Uterus (tissue), 4 donors: ENCODE results near the gene TBX6. TPM values are rescaled to one million over a fixed set of nuclear protein-coding genes. Genes with fewer than 3 reads are reported as not detected.
A peak's percentile ranks its signal among the peaks of the same experiment; 100 is the strongest.

Source experiments
- DNase-seq, 2 donors: peaks; one replicate each; pipeline ENCODE4 v3.0.0-alpha.2; 2019 to 2020
- H3K27ac ChIP-seq, 2 donors: fragments of 200-600 bp; sonication (generic); 1 replicate in 1 of 2; 2 replicates in 1 of 2; pipeline ENCODE4 v1.5.1; 2016 to 2018
- H3K27me3 ChIP-seq, 2 donors: fragments of 200-600 bp; sonication (generic); one replicate each; pipeline ENCODE4 v1.5.1; 2018 to 2019; ENCODE audit warnings: control low read depth in 1 of 2
- H3K36me3 ChIP-seq, 2 donors: fragments of 200-600 bp; sonication (generic); one replicate each; pipeline ENCODE4 v1.5.1; 2019; ENCODE audit warnings: control low read depth in 1 of 2
- H3K4me1 ChIP-seq, 2 donors: fragments of 200-600 bp; sonication (generic); one replicate each; pipeline ENCODE4 v1.5.1; 2018 to 2019; ENCODE audit warnings: control low read depth in 1 of 2
- H3K4me3 ChIP-seq, 2 donors: fragments of 200-600 bp; sonication (generic); 1 replicate in 1 of 2; 2 replicates in 1 of 2; pipeline ENCODE4 v1.5.1; 2018 to 2019; ENCODE audit warnings: mild to moderate bottlenecking in 1 of 2
- H3K9me3 ChIP-seq, 2 donors: fragments of 200-600 bp; sonication (generic); one replicate each; pipeline ENCODE4 v1.5.1; 2019; ENCODE audit warnings: control low read depth in 1 of 2
- POLR2A ChIP-seq, 2 donors: fragments of 450-650 bp; IDR thresholded peaks; one replicate each; pipeline ENCODE4 v1.6.1; 2016; ENCODE audit warnings: antibody characterized with exemption in 2 of 2, mild to moderate bottlenecking in 1 of 2, moderate library complexity in 1 of 2
- intact Hi-C: fragments of 100-400 bp; cut with DNase I; formaldehyde crosslinking; loops from one replicate; pipeline ENCODE4 v1.15.1; 2023; ENCODE audit warnings: low total_unique reads
- total RNA-seq, 4 donors: library from RNA; depleted of rRNA in 3 of 4; stranded (reverse); fragments of >200 nt in 3 of 4; gene quantifications; one replicate each; pipeline versions ENCODE4 v1.1.0 to v1.2.4, GENCODE V29; 2014 to 2023
- TF ChIP-seq, protein P1 (sequence below), 4 experiments: fragments of 200-600 bp in 2 of 4; fragments of 450-650 bp in 2 of 4; sonication (generic) in 2 of 4; IDR thresholded peaks; one replicate each; pipeline ENCODE4 v1.5.1; 2016 to 2019; ENCODE audit warnings: antibody characterized with exemption in 4 of 4, mild to moderate bottlenecking in 2 of 4, moderate library complexity in 1 of 4
- donor health status: DM: yes; HTN: yes; CAD: no.

The TBX6 gene
- total RNA-seq, 4 donors from 2014 or later = 0.21 to 1.3 TPM; not detected in 2

DNA sequence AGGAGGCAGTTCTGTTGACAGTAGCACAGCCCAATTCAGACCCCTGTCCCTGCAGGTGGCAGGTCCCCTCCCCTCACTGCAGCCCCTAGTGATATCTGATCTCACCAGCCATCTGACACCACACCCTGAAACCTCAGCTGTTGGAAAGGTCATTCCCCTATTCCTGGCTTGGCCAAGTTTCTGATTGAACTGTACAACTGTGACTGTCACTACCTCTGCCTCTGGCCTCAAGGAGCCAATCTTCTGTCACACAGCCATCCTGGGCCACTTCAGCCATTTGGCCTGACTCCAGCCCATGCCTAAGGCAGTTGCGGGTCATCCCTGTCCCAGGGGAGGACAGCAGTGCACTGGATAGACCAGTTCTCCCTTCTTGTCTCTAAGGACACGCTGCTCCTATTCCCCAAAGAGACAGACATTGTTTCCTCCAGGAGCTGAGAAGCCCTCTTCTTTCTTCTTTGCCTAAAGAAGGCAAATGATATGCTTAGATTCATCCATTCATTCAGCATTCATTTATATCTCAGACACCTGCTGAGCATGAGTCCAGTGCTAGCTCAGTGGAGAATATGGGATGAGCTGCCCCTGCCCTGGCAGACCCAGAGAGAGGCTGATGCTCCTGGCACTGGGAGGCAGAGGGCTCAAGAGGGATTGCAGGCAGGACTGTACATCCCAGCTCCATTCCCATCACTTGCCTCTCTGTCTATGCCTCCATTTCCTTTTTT, 30.7 kb downstream of the TBX6 start:
- Histone ChIP-seq H3K9me3 (no peaks in the 10 kb centered on the region), H3K4me1 (peaks cover 3 to 11% of the 10 kb centered on the region in 2 donors), H3K27ac (no peak overlapping the region), H3K36me3 (no peaks in the 10 kb centered on the region), H3K27me3 (no peaks in the 10 kb centered on the region), H3K4me3 (no peak overlapping the region)
- TF ChIP-seq, protein P1, sequence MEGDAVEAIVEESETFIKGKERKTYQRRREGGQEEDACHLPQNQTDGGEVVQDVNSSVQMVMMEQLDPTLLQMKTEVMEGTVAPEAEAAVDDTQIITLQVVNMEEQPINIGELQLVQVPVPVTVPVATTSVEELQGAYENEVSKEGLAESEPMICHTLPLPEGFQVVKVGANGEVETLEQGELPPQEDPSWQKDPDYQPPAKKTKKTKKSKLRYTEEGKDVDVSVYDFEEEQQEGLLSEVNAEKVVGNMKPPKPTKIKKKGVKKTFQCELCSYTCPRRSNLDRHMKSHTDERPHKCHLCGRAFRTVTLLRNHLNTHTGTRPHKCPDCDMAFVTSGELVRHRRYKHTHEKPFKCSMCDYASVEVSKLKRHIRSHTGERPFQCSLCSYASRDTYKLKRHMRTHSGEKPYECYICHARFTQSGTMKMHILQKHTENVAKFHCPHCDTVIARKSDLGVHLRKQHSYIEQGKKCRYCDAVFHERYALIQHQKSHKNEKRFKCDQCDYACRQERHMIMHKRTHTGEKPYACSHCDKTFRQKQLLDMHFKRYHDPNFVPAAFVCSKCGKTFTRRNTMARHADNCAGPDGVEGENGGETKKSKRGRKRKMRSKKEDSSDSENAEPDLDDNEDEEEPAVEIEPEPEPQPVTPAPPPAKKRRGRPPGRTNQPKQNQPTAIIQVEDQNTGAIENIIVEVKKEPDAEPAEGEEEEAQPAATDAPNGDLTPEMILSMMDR (IDR thresholded peaks at IDR 0.05) = no peak
- no peak for TF ChIP-seq POLR2A (IDR thresholded peaks at IDR 0.05)
- intact Hi-C loops = no loop called here
- DNase-seq = no peak

- TF ChIP-seq, protein P1 (IDR thresholded peaks at IDR 0.05) = no peak
- no peak for TF ChIP-seq POLR2A (IDR thresholded peaks at IDR 0.05)
- H3K36me3 ChIP-seq = no peaks in the 10 kb centered on the region
- peaks cover 3 to 11% of the 10 kb centered on the region in 2 donors for H3K4me1 ChIP-seq
- no peak for DNase-seq
- no peak overlapping the region for H3K27ac ChIP-seq
- H3K9me3 ChIP-seq = no peaks in the 10 kb centered on the region
- H3K27me3 ChIP-seq = no peaks in the 10 kb centered on the region
- intact Hi-C loops = no loop called here
- no peak overlapping the region for H3K4me3 ChIP-seq
Observed at GRCh38 chr16:30060346-30060745, 31.4 kb downstream of the TBX6 start.

GRCh38 chr16:30054959-30055553, 36.7 kb downstream of the TBX6 start:
- no peaks in the 10 kb centered on the region for H3K9me3 ChIP-seq
- peaks cover 0 to 6% of the 10 kb centered on the region in 2 donors for H3K4me1 ChIP-seq
- H3K27ac ChIP-seq = no peak overlapping the region
- intact Hi-C loops = no loop called here
- H3K36me3 ChIP-seq = no peaks in the 10 kb centered on the region
- TF ChIP-seq, protein P1 (IDR thresholded peaks at IDR 0.05) = no peak
- TF ChIP-seq POLR2A (IDR thresholded peaks at IDR 0.05) = no peak
- no peak for DNase-seq
- no peak overlapping the region for H3K4me3 ChIP-seq
- H3K27me3 ChIP-seq = no peaks in the 10 kb centered on the region

- intact Hi-C loops = no loop called here
- no peak for TF ChIP-seq POLR2A (IDR thresholded peaks at IDR 0.05)
- TF ChIP-seq, protein P1 (IDR thresholded peaks at IDR 0.05) = no peak
- H3K27me3 ChIP-seq = no peaks in the 10 kb centered on the region
- no peak for DNase-seq
- no peaks in the 10 kb centered on the region for H3K36me3 ChIP-seq
- H3K9me3 ChIP-seq = no peaks in the 10 kb centered on the region
- H3K4me3 ChIP-seq = no peak overlapping the region
- peaks cover 0 to 6% of the 10 kb centered on the region in 2 donors for H3K4me1 ChIP-seq
- no peak overlapping the region for H3K27ac ChIP-seq
Observed at GRCh38 chr16:30054451-30054850, 37.3 kb downstream of the TBX6 start.

- TF ChIP-seq, protein P1 (IDR thresholded peaks at IDR 0.05) = no peak
- TF ChIP-seq POLR2A (IDR thresholded peaks at IDR 0.05) = no peak
- DNase-seq = no peak
- no peaks in the 10 kb centered on the region for H3K27me3 ChIP-seq
- H3K4me3 ChIP-seq = peak overlapping the region; percentile 71 to 76
- H3K36me3 ChIP-seq = no peaks in the 10 kb centered on the region
- no peaks in the 10 kb centered on the region for H3K9me3 ChIP-seq
- H3K4me1 ChIP-seq = peaks cover 0 to 6% of the 10 kb centered on the region in 2 donors
- H3K27ac ChIP-seq = peak overlapping the region in 1 of 2 donors; percentile 54
- intact Hi-C loops = no loop called here
Observed at GRCh38 chr16:30053376-30054015, 38.2 kb downstream of the TBX6 start.
